Measurements from ENCODE around the gene DHX34.

DHX34 gene

GRCh38 chr19:47306303-47306702 lies 42.8 kb upstream of the DHX34 start:
- TF ChIP-seq NFIC (IDR thresholded peaks at IDR 0.05) (no peak), FOXM1 (IDR thresholded peaks at IDR 0.05; ENCODE audit: borderline replicate concordance, low read depth) (no peak), YY1 (IDR thresholded peaks at IDR 0.05; ENCODE audit: low read depth) (no peak), EP300 (IDR thresholded peaks at IDR 0.05; ENCODE audit: borderline replicate concordance) (no peak), TCF12 (IDR thresholded peaks at IDR 0.05; ENCODE audit: low read depth) (no peak), MAX (IDR thresholded peaks at IDR 0.05) (no peak)

GRCh38 chr19:47309038-47309437 lies 40.1 kb upstream of the DHX34 start:
- no peak for TF ChIP-seq TCF12 (IDR thresholded peaks at IDR 0.05; ENCODE audit: low read depth)
- TF ChIP-seq, protein P1, sequence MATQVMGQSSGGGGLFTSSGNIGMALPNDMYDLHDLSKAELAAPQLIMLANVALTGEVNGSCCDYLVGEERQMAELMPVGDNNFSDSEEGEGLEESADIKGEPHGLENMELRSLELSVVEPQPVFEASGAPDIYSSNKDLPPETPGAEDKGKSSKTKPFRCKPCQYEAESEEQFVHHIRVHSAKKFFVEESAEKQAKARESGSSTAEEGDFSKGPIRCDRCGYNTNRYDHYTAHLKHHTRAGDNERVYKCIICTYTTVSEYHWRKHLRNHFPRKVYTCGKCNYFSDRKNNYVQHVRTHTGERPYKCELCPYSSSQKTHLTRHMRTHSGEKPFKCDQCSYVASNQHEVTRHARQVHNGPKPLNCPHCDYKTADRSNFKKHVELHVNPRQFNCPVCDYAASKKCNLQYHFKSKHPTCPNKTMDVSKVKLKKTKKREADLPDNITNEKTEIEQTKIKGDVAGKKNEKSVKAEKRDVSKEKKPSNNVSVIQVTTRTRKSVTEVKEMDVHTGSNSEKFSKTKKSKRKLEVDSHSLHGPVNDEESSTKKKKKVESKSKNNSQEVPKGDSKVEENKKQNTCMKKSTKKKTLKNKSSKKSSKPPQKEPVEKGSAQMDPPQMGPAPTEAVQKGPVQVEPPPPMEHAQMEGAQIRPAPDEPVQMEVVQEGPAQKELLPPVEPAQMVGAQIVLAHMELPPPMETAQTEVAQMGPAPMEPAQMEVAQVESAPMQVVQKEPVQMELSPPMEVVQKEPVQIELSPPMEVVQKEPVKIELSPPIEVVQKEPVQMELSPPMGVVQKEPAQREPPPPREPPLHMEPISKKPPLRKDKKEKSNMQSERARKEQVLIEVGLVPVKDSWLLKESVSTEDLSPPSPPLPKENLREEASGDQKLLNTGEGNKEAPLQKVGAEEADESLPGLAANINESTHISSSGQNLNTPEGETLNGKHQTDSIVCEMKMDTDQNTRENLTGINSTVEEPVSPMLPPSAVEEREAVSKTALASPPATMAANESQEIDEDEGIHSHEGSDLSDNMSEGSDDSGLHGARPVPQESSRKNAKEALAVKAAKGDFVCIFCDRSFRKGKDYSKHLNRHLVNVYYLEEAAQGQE (IDR thresholded peaks at IDR 0.05; ENCODE audit: low read depth), result no peak
- no peak for TF ChIP-seq CEBPB (IDR thresholded peaks at IDR 0.05)
- TF ChIP-seq, protein P2, sequence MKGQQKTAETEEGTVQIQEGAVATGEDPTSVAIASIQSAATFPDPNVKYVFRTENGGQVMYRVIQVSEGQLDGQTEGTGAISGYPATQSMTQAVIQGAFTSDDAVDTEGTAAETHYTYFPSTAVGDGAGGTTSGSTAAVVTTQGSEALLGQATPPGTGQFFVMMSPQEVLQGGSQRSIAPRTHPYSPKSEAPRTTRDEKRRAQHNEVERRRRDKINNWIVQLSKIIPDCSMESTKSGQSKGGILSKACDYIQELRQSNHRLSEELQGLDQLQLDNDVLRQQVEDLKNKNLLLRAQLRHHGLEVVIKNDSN (IDR thresholded peaks at IDR 0.05), result no peak
- no peak for TF ChIP-seq TAF1 (IDR thresholded peaks at IDR 0.05; ENCODE audit: low read depth)
- no peak for TF ChIP-seq MAX (IDR thresholded peaks at IDR 0.05)

- TF ChIP-seq EGR1 (IDR thresholded peaks at IDR 0.05), result no peak
Observed at GRCh38 chr19:47309608-47310007, 39.5 kb upstream of the DHX34 start, which contains the start of gene C5AR1. Gene C5AR1 (plus strand): TSS chr19:47309861. CDS start chr19:47309896, 35 bp downstream.

GRCh38 chr19:47310323-47310722 lies 38.8 kb upstream of the DHX34 start:
- TF ChIP-seq MAX (IDR thresholded peaks at IDR 0.05) (no peak), TEAD4 (IDR thresholded peaks at IDR 0.05) (no peak), TCF12 (IDR thresholded peaks at IDR 0.05; ENCODE audit: low read depth) (no peak), RAD21 (IDR thresholded peaks at IDR 0.05; ENCODE audit: low read depth) (no peak), TAF1 (IDR thresholded peaks at IDR 0.05; ENCODE audit: low read depth) (no peak), CEBPB (IDR thresholded peaks at IDR 0.05) (no peak), CREB1 (IDR thresholded peaks at IDR 0.05; ENCODE audit: low read depth) (no peak), EGR1 (IDR thresholded peaks at IDR 0.05) (no peak), NFIC (IDR thresholded peaks at IDR 0.05) (no peak), ZBTB7A (IDR thresholded peaks at IDR 0.05; ENCODE audit: low read depth) (no peak)
- TF ChIP-seq, protein P1 (IDR thresholded peaks at IDR 0.05; ENCODE audit: low read depth), result no peak
- TF ChIP-seq, protein P2 (IDR thresholded peaks at IDR 0.05), result no peak

- 0 out of 2 replicates have a peak, but pooled peaks have one; percentile 35 for TF ChIP-seq NFIC (IDR thresholded peaks at IDR 0.05)
- no peak for TF ChIP-seq MAX (IDR thresholded peaks at IDR 0.05)
- no peak for TF ChIP-seq RAD21 (IDR thresholded peaks at IDR 0.05; ENCODE audit: low read depth)
- TF ChIP-seq ZBTB7A (IDR thresholded peaks at IDR 0.05; ENCODE audit: low read depth), result no peak
- no peak for TF ChIP-seq TCF12 (IDR thresholded peaks at IDR 0.05; ENCODE audit: low read depth)
Observed at GRCh38 chr19:47310819-47311218, 38.3 kb upstream of the DHX34 start.

DNA sequence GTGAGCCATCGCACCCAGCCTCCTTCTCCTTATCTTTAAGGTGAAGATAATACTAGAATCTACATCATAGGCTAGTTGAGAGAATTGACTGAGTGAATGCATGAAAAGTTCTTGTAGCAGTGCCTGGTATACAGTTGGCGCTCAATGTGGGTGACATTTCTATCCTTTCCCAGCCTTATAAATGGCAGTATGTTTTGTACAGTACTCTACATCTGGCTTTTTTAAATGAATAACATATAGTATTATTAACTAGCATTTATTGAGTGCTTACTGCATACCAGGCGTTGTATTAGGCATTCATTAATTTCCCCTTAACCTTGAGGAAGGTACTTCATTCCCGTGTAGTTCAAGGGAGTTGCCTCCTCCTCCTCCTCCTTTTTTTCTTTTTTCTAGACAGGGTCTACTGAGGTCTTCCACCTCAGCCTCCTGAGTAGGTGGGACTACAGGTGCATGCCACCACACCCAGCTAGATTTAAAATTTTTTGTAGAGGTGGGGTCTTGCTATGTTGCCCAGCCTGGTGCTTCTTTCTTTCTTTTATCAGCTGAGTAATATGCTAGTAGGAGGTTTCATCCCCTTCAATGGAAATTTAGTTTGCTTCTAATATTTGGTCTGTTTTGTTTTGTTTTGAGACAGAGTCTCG lies 36.6 kb upstream of the DHX34 start:
- TF ChIP-seq TCF12 (IDR thresholded peaks at IDR 0.05; ENCODE audit: low read depth) (no peak), FOXM1 (IDR thresholded peaks at IDR 0.05; ENCODE audit: borderline replicate concordance, low read depth) (no peak), ZBTB7A (IDR thresholded peaks at IDR 0.05; ENCODE audit: low read depth) (no peak), CREB1 (IDR thresholded peaks at IDR 0.05; ENCODE audit: low read depth) (no peak), RAD21 (IDR thresholded peaks at IDR 0.05; ENCODE audit: low read depth) (no peak), EGR1 (IDR thresholded peaks at IDR 0.05) (no peak), NFIC (IDR thresholded peaks at IDR 0.05) (no peak), TAF1 (IDR thresholded peaks at IDR 0.05; ENCODE audit: low read depth) (no peak), MAX (IDR thresholded peaks at IDR 0.05) (no peak), YY1 (IDR thresholded peaks at IDR 0.05; ENCODE audit: low read depth) (no peak), CEBPB (IDR thresholded peaks at IDR 0.05) (no peak), EP300 (IDR thresholded peaks at IDR 0.05; ENCODE audit: borderline replicate concordance) (no peak), TEAD4 (IDR thresholded peaks at IDR 0.05) (no peak)
- TF ChIP-seq, protein P1 (IDR thresholded peaks at IDR 0.05; ENCODE audit: low read depth), result no peak
- TF ChIP-seq, protein P2 (IDR thresholded peaks at IDR 0.05), result no peak
